Measurements from ENCODE around the gene SKAP1. TPM values are rescaled to one million over a fixed set of nuclear protein-coding genes. Genes with fewer than 3 reads are reported as not detected.
"Not testable (repeated sequence)": the region's sequence is repeated elsewhere in the genome, so short reads cannot be mapped to it uniquely, and the experiment has no call there.

SKAP1 gene
- total and polyA plus RNA-seq, 4 donors, result 0.84 to 3.6 (median 3.1) TPM; not detected in 1

- intact Hi-C loops (cut with DNase I), result not testable (repeated sequence)
- 84 to 99% methylated on average over 5 of the region's 5 CpGs for WGBS, 2 donors
Measured at GRCh38 chr17:48250059-48250458, 180.0 kb downstream of the SKAP1 start.

DNA sequence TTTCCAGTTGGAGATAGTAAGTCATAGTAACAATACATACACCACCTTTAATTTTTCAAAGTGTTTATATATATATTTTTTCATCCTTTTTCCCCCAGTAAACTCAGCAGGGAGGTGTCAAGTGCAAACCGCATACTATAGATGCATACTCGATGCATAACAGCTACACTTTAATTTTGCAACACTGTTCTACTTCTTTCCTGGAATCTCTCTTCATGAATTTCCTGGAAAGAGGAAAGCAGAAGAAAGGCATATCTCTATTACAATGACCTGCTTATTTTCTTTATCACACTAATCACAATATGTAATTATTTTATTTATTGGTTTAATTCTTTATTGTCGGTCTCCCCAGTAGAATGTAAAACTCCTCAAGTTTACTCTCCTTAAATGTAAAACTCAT, 182.4 kb downstream of the SKAP1 start:
- no peak for DNase-seq
- H3K4me3 ChIP-seq (ENCODE audit: low read length in 2 of 2), result no peak overlapping the region
- no peaks in the 10 kb centered on the region for H3K4me1 ChIP-seq (ENCODE audit: control insufficient read depth in 1 of 2, insufficient read depth in 2 of 2, low read length in 2 of 2)
- H3K27me3 ChIP-seq (ENCODE audit: control insufficient read depth in 1 of 2, insufficient read depth in 2 of 2, low read length in 1 of 2), result no peaks in the 10 kb centered on the region
- H3K27ac ChIP-seq (ENCODE audit: low read depth in 1 of 2, low read length in 2 of 2), result no peak overlapping the region
- intact Hi-C loops (cut with DNase I), result no loop called here
- no peak for ATAC-seq (ENCODE audit: low FRiP score)
- WGBS, 2 donors, result 88 to 91% methylated on average over 3 of the region's 3 CpGs
- H3K9me3 ChIP-seq (ENCODE audit: control insufficient read depth, low read length), result no peaks in the 10 kb centered on the region
- no peaks in the 10 kb centered on the region for H3K36me3 ChIP-seq (ENCODE audit: control insufficient read depth in 1 of 2, insufficient read depth in 2 of 2, low read length in 1 of 2)

More at GRCh38 chr17:48250059-48250458, 180.0 kb downstream of the SKAP1 start:
- not testable (repeated sequence) for H3K9me3 ChIP-seq (ENCODE audit: control insufficient read depth, low read length); ATAC-seq (ENCODE audit: low FRiP score); H3K4me3 ChIP-seq (ENCODE audit: low read length in 2 of 2); DNase-seq; H3K36me3 ChIP-seq (ENCODE audit: control insufficient read depth in 1 of 2, insufficient read depth in 2 of 2, low read length in 1 of 2); H3K27me3 ChIP-seq (ENCODE audit: control insufficient read depth in 1 of 2, insufficient read depth in 2 of 2, low read length in 1 of 2); H3K4me1 ChIP-seq (ENCODE audit: control insufficient read depth in 1 of 2, insufficient read depth in 2 of 2, low read length in 2 of 2); H3K27ac ChIP-seq (ENCODE audit: low read depth in 1 of 2, low read length in 2 of 2)

DNA sequence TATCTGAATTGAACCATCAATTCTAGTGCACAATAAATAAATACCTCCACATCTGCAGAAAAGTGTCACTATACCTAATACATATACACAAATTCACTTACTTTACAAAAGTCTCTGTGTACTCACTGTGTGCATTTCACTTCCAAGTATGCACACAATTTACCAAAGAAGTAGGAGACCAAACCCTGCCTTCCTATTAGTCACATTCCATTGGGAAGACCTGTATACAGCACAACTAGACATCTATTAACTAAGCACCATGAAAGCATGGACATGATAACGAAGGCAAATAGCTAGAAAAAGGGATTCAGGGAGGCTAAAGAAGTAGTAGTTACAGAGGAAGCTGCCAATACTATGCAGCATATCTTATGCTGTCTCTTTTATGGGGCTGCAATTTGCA, 183.0 kb downstream of the SKAP1 start:
- Histone ChIP-seq H3K36me3 (ENCODE audit: control insufficient read depth in 1 of 2, insufficient read depth in 2 of 2, low read length in 1 of 2) (no peaks in the 10 kb centered on the region), H3K27me3 (ENCODE audit: control insufficient read depth in 1 of 2, insufficient read depth in 2 of 2, low read length in 1 of 2) (no peaks in the 10 kb centered on the region), H3K4me3 (ENCODE audit: low read length in 2 of 2) (no peak overlapping the region), H3K9me3 (ENCODE audit: control insufficient read depth, low read length) (no peaks in the 10 kb centered on the region), H3K4me1 (ENCODE audit: control insufficient read depth in 1 of 2, insufficient read depth in 2 of 2, low read length in 2 of 2) (no peaks in the 10 kb centered on the region), H3K27ac (ENCODE audit: low read depth in 1 of 2, low read length in 2 of 2) (no peak overlapping the region)
- DNase-seq (no peak), ATAC-seq (ENCODE audit: low FRiP score) (no peak)
- 59 to 61% methylated on average over 1 of the region's 1 CpG for WGBS, 2 donors
- intact Hi-C loops (cut with DNase I), result no loop called here

GRCh38 chr17:48246612-48247011, 183.4 kb downstream of the SKAP1 start:
- Histone ChIP-seq H3K27me3 (ENCODE audit: control insufficient read depth in 1 of 2, insufficient read depth in 2 of 2, low read length in 1 of 2) (no peaks in the 10 kb centered on the region), H3K27ac (ENCODE audit: low read depth in 1 of 2, low read length in 2 of 2) (no peak overlapping the region), H3K4me1 (ENCODE audit: control insufficient read depth in 1 of 2, insufficient read depth in 2 of 2, low read length in 2 of 2) (no peaks in the 10 kb centered on the region), H3K9me3 (ENCODE audit: control insufficient read depth, low read length) (no peaks in the 10 kb centered on the region), H3K36me3 (ENCODE audit: control insufficient read depth in 1 of 2, insufficient read depth in 2 of 2, low read length in 1 of 2) (no peaks in the 10 kb centered on the region), H3K4me3 (ENCODE audit: low read length in 2 of 2) (no peak overlapping the region)
- WGBS, 2 donors, result 63 to 67% methylated on average over 2 of the region's 2 CpGs
- intact Hi-C loops (cut with DNase I), result no loop called here
- no peak for ATAC-seq (ENCODE audit: low FRiP score)
- no peak for DNase-seq

DNA sequence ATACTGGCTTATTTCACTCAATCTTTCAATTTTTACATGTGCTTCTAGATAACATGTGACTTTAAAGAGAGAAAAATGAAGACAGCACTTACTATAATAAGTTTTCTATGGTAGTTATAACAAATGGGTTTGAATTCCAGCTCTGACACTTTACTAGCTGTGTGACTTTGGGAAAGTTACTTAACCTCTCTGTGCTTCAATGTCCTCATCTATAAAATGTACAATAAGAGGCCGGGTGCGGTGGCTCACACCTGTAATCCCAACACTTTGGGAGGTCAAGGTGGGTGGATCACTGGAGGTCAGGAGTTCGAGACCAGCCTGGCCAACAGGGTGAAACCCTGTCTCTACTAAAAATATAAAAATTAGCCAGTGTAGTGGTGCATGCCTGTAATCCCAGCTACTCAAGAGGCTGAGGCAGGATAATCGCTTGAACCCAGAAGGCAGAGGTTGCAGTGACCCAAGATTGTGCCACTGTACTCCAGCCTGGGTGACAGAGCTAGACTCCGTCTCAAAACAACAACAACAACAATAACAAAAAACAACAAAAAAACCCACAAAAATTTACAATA, 184.5 kb downstream of the SKAP1 start:
- 83 to 87% methylated on average over 5 of the region's 5 CpGs for WGBS, 2 donors
- intact Hi-C loops (cut with DNase I); H3K27ac ChIP-seq (ENCODE audit: low read depth in 1 of 2, low read length in 2 of 2); H3K36me3 ChIP-seq (ENCODE audit: control insufficient read depth in 1 of 2, insufficient read depth in 2 of 2, low read length in 1 of 2); H3K4me1 ChIP-seq (ENCODE audit: control insufficient read depth in 1 of 2, insufficient read depth in 2 of 2, low read length in 2 of 2); DNase-seq; H3K9me3 ChIP-seq (ENCODE audit: control insufficient read depth, low read length); H3K27me3 ChIP-seq (ENCODE audit: control insufficient read depth in 1 of 2, insufficient read depth in 2 of 2, low read length in 1 of 2); H3K4me3 ChIP-seq (ENCODE audit: low read length in 2 of 2); ATAC-seq (ENCODE audit: low FRiP score): not testable (repeated sequence)

- Histone ChIP-seq H3K9me3 (ENCODE audit: control insufficient read depth, low read length) (no peaks in the 10 kb centered on the region), H3K27ac (ENCODE audit: low read depth in 1 of 2, low read length in 2 of 2) (no peak overlapping the region), H3K4me1 (ENCODE audit: control insufficient read depth in 1 of 2, insufficient read depth in 2 of 2, low read length in 2 of 2) (no peaks in the 10 kb centered on the region), H3K27me3 (ENCODE audit: control insufficient read depth in 1 of 2, insufficient read depth in 2 of 2, low read length in 1 of 2) (no peaks in the 10 kb centered on the region), H3K36me3 (ENCODE audit: control insufficient read depth in 1 of 2, insufficient read depth in 2 of 2, low read length in 1 of 2) (no peaks in the 10 kb centered on the region), H3K4me3 (ENCODE audit: low read length in 2 of 2) (no peak overlapping the region)
- no peak for DNase-seq
- 76 to 84% methylated on average over 1 of the region's 1 CpG for WGBS, 2 donors
- intact Hi-C loops (cut with DNase I), result no loop called here
- ATAC-seq (ENCODE audit: low FRiP score), result no peak
Measured at GRCh38 chr17:48244814-48245213, 185.2 kb downstream of the SKAP1 start.

DNA sequence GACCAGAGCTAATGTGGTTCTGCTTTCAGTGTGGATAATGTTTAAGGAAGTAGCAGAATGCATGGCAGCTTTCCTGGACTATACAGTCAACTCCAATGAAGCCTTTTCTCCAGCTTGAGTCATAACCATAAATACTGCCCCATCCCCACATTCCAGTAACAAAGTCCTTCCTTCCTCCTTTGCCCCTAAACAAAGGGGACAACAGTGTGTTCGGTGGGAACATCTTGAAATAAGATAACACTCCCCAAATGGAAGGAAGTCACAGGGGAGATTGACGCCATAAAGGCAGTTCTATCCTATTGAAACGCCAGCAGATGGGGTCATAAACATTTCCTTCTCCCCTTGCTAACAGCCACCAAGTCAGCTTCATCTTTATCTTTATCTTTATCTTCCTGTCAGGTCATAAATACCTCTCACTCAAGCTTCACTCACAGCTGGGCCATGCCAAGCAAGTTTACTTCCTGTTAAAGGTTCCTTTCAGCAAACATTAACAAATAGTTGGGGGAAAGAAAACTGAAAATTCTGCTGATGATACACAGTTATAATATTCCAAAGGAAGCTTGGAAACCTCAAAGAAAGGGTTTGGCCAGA, 185.8 kb downstream of the SKAP1 start:
- WGBS, 2 donors, result 65 to 67% methylated on average over 3 of the region's 3 CpGs
- ATAC-seq (ENCODE audit: low FRiP score) (no peak), DNase-seq (no peak)

DNA sequence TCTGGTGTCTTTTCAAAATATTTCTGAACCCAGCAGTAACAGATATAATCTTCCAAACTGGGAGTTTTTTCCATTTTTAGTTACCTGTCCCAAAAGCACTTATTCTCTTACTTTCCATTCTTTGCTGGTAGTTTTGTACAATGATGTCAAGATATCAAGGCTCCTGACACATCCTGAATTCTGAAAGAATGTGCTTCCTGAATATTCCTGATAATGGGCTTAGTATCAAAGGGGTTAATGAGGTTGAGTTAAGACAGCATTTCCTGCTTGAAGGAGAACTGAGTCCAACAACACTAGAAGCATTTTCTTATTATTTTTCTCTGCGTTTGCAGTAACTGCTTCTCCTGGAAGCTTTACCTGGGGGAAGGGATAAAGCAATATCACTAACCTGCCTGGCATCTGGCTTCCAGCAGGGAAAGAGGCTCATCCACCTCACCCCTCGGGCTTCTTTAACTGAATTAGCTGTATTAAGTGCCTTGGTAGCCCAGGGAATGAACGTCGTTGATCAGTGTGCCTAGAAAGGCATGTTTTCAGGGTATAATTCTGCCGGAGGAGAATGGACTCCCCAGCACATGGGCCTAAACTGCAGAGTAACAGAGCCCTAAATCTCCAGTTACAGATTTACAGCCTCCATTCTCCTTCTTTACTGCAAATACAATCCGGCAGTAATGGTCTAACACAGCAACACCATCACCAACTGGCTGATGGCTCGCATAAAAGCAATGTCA, 188.1 kb downstream of the SKAP1 start:
- DNase-seq (no peak), ATAC-seq (ENCODE audit: low FRiP score) (no peak)
- 76 to 78% methylated on average over 7 of the region's 7 CpGs for WGBS, 2 donors

More for the DNA sequence above, 185.8 kb downstream of the SKAP1 start:
- intact Hi-C loops (cut with DNase I), result no loop called here
- Histone ChIP-seq H3K9me3 (ENCODE audit: control insufficient read depth, low read length) (no peaks in the 10 kb centered on the region), H3K27me3 (ENCODE audit: control insufficient read depth in 1 of 2, insufficient read depth in 2 of 2, low read length in 1 of 2) (no peaks in the 10 kb centered on the region), H3K36me3 (ENCODE audit: control insufficient read depth in 1 of 2, insufficient read depth in 2 of 2, low read length in 1 of 2) (no peaks in the 10 kb centered on the region), H3K4me1 (ENCODE audit: control insufficient read depth in 1 of 2, insufficient read depth in 2 of 2, low read length in 2 of 2) (no peaks in the 10 kb centered on the region), H3K27ac (ENCODE audit: low read depth in 1 of 2, low read length in 2 of 2) (no peak overlapping the region), H3K4me3 (ENCODE audit: low read length in 2 of 2) (no peak overlapping the region)

DNA sequence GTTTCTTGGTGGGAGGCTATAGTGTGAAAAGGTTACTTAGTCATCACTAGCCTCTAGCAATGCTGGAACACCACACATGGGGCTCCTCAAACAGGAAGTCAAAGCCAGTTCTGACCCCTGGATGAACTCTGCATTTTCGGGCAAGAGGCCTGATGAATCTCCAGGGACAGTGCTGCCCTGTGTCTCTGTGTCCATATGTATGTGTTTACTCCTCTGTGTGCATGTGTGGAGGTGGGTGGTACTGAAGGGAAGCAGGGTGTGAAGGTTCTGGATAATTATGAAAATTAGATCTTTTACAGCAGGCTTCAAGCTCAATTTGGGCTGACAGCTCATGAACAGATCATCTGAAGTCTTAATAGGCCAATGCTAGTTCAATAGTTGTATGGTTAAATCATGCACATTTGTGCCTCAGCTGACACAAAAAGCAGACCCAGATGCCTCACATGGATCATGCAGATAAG, 188.9 kb downstream of the SKAP1 start:
- no peaks in the 10 kb centered on the region for H3K36me3 ChIP-seq (ENCODE audit: control insufficient read depth in 1 of 2, insufficient read depth in 2 of 2, low read length in 1 of 2)
- H3K9me3 ChIP-seq (ENCODE audit: control insufficient read depth, low read length), result no peaks in the 10 kb centered on the region
- H3K4me1 ChIP-seq (ENCODE audit: control insufficient read depth in 1 of 2, insufficient read depth in 2 of 2, low read length in 2 of 2), result no peaks in the 10 kb centered on the region
- DNase-seq, result peak in 1 of 2 donors; percentile 59
- H3K27ac ChIP-seq (ENCODE audit: low read depth in 1 of 2, low read length in 2 of 2), result no peak overlapping the region
- ATAC-seq (ENCODE audit: low FRiP score), result peak; percentile 57
- WGBS, 2 donors, result 24 to 30% methylated on average over 1 of the region's 1 CpG
- H3K27me3 ChIP-seq (ENCODE audit: control insufficient read depth in 1 of 2, insufficient read depth in 2 of 2, low read length in 1 of 2), result no peaks in the 10 kb centered on the region
- H3K4me3 ChIP-seq (ENCODE audit: low read length in 2 of 2), result no peak overlapping the region
- intact Hi-C loops (cut with DNase I), result no loop called here

More for the DNA sequence above, 188.1 kb downstream of the SKAP1 start:
- Histone ChIP-seq H3K27ac (ENCODE audit: low read depth in 1 of 2, low read length in 2 of 2) (no peak overlapping the region), H3K4me1 (ENCODE audit: control insufficient read depth in 1 of 2, insufficient read depth in 2 of 2, low read length in 2 of 2) (no peaks in the 10 kb centered on the region), H3K4me3 (ENCODE audit: low read length in 2 of 2) (no peak overlapping the region), H3K9me3 (ENCODE audit: control insufficient read depth, low read length) (no peaks in the 10 kb centered on the region), H3K27me3 (ENCODE audit: control insufficient read depth in 1 of 2, insufficient read depth in 2 of 2, low read length in 1 of 2) (no peaks in the 10 kb centered on the region), H3K36me3 (ENCODE audit: control insufficient read depth in 1 of 2, insufficient read depth in 2 of 2, low read length in 1 of 2) (no peaks in the 10 kb centered on the region)
- intact Hi-C loops (cut with DNase I), result no loop called here

Data from aorta (tissue), 5 donors.